Panc1 (cell line): ENCODE results near the gene ABO. TPM values are rescaled to one million over a fixed set of nuclear protein-coding genes. Genes with fewer than 3 reads are reported as not detected.

Source experiments
- ATAC-seq: fragments of 200-7000 bp; cut with Tn5 transposase; 2 replicates; pipeline ENCODE4 v1.9.1; 2020; ENCODE audit warnings: mild to moderate bottlenecking, moderate library complexity
- BruUV-seq: library from RNA; stranded (reverse); fragments of 400-500 nt; replicated peaks from 2 replicates; lab custom pipeline; 2021; lab: Mats Ljungman, UMichigan
- CTCF ChIA-PET: fragments of 300-600 bp; sonication (Branson Sonifier 250); formaldehyde crosslinking; loops from one replicate; lab custom pipeline; 2022; ENCODE audit warnings: antibody characterized with exemption; lab: Charles Lee
- POLR2A ChIA-PET: fragments of 300-600 bp; sonication (Branson Sonifier 250); formaldehyde crosslinking; loops from one replicate; lab custom pipeline; 2022; ENCODE audit warnings: antibody characterized with exemption; lab: Charles Lee
- DNase-seq: peaks from one replicate; pipeline ENCODE4 v3.0.0-alpha.2; 2010; ENCODE audit warnings: low read depth, low spot score
- H3K27ac ChIP-seq: 2 replicates; pipeline ENCODE4 v1.5.1; 2011; ENCODE audit warnings: mild to moderate bottlenecking, low read length, inconsistent platforms
- H3K27me3 ChIP-seq: fragments of 200-500 bp; sonication (Bioruptor generic); 2 replicates; pipeline ENCODE4 v1.6.0; 2014; ENCODE audit warnings: low read length, inconsistent platforms; ENCODE audit not compliant: control insufficient read depth, insufficient read depth
- H3K36me3 ChIP-seq: fragments of 200-500 bp; sonication (Bioruptor generic); 2 replicates; pipeline ENCODE4 v1.5.1; 2014; ENCODE audit warnings: inconsistent platforms, mild to moderate bottlenecking, low read length, moderate library complexity; ENCODE audit not compliant: control insufficient read depth, insufficient read depth
- H3K4me1 ChIP-seq: 2 replicates; pipeline ENCODE4 v1.5.1; 2011; ENCODE audit warnings: inconsistent platforms, mild to moderate bottlenecking, low read length, moderate library complexity; ENCODE audit not compliant: control insufficient read depth, insufficient read depth
- H3K4me3 ChIP-seq, 2 experiments: 2 replicates each; pipeline ENCODE4 v1.5.1; 2011 to 2012; ENCODE audit warnings: low read depth in 2 of 2, low read length in 2 of 2, mild to moderate bottlenecking in 2 of 2, inconsistent platforms in 1 of 2, moderate library complexity in 1 of 2
- H3K9me3 ChIP-seq: fragments of 200-500 bp; sonication (Bioruptor generic); 2 replicates; pipeline ENCODE4 v1.5.1; 2014; ENCODE audit warnings: low read depth, mild to moderate bottlenecking, inconsistent platforms, low read length, moderate library complexity; ENCODE audit not compliant: control insufficient read depth, insufficient read depth
- POLR2AphosphoS5 ChIP-seq: IDR thresholded peaks from 2 replicates; pipeline ENCODE4 v1.6.1; 2012; ENCODE audit warnings: mild to moderate bottlenecking, low read depth, low read length, moderate library complexity
- SIN3A ChIP-seq: IDR thresholded peaks from 2 replicates; pipeline ENCODE4 v1.6.1; 2012; ENCODE audit warnings: low read depth, mild to moderate bottlenecking, low read length, moderate library complexity, borderline replicate concordance; ENCODE audit not compliant: insufficient read depth
- TCF7L2 ChIP-seq: IDR thresholded peaks from 2 replicates; pipeline ENCODE4 v1.6.1; 2011; ENCODE audit warnings: mild to moderate bottlenecking, low read depth, low read length, inconsistent platforms
- in situ Hi-C: cut with HindIII; loops from 2 replicates; pipeline ENCODE4 v1.10.0; 2016; ENCODE audit warnings: low sequenced_read_pairs, low pct_unique_long_range_greater_than_20kb
- intact Hi-C: fragments of 100-400 bp; cut with micrococcal nuclease; formaldehyde crosslinking; loops from one replicate; pipeline ENCODE4 v1.10.0; 2022; ENCODE audit not compliant: unreplicated experiment
- total RNA-seq: library from RNA; stranded (reverse); gene quantifications from one replicate; pipeline ENCODE4 v1.2.1, GENCODE V29; 2021; ENCODE audit not compliant: unreplicated experiment
- TF ChIP-seq, protein P1 (sequence below), 2 experiments: IDR thresholded peaks; 2 replicates each; pipeline ENCODE4 v1.6.1; 2011 to 2012; ENCODE audit warnings: low read depth in 2 of 2, control low read depth in 1 of 2, low read length in 1 of 2, mild to moderate bottlenecking in 1 of 2, moderate library complexity in 1 of 2; ENCODE audit not compliant: insufficient read depth in 1 of 2
- TF ChIP-seq, protein P2 (sequence below): fragments of 450-650 bp; IDR thresholded peaks from 2 replicates; pipeline ENCODE4 v1.5.1; 2017; ENCODE audit warnings: mild to moderate bottlenecking

The ABO gene
- total RNA-seq, 1 experiment from 2014 or later: 0.10 TPM

DNA sequence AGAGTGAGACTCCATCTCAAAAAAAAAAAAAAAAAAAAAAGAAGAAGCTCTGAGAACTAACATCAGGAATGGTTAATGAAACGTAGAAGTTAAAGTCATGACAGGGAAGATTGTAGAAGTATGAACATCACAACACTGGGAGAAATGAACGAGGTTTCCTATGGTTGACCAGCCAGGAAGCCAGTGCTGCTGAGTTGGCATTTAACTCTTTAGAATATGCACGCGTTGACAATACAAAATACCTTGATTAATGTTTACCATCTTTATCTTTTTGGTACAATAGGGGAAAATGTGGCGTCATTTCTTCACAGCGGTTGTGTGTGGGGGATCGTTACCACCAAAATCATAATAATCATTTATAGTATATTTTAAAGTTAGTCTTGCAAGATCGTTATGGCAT lies 32.0 kb downstream of the ABO start:
- H3K27ac ChIP-seq: no peak overlapping the region
- H3K9me3 ChIP-seq: no peaks in the 10 kb centered on the region
- ChIA-PET POLR2A (interaction anchor here (0.7 kb wide), 1 partner anchor 91 kb away, joined by 5 read pairs; no protein-coding TSS in a partner anchor), CTCF (interaction anchor here (0.6 kb wide), 1 partner anchor 1115 kb away, joined by 8 read pairs; no protein-coding TSS in a partner anchor)
- TF ChIP-seq, protein P1, sequence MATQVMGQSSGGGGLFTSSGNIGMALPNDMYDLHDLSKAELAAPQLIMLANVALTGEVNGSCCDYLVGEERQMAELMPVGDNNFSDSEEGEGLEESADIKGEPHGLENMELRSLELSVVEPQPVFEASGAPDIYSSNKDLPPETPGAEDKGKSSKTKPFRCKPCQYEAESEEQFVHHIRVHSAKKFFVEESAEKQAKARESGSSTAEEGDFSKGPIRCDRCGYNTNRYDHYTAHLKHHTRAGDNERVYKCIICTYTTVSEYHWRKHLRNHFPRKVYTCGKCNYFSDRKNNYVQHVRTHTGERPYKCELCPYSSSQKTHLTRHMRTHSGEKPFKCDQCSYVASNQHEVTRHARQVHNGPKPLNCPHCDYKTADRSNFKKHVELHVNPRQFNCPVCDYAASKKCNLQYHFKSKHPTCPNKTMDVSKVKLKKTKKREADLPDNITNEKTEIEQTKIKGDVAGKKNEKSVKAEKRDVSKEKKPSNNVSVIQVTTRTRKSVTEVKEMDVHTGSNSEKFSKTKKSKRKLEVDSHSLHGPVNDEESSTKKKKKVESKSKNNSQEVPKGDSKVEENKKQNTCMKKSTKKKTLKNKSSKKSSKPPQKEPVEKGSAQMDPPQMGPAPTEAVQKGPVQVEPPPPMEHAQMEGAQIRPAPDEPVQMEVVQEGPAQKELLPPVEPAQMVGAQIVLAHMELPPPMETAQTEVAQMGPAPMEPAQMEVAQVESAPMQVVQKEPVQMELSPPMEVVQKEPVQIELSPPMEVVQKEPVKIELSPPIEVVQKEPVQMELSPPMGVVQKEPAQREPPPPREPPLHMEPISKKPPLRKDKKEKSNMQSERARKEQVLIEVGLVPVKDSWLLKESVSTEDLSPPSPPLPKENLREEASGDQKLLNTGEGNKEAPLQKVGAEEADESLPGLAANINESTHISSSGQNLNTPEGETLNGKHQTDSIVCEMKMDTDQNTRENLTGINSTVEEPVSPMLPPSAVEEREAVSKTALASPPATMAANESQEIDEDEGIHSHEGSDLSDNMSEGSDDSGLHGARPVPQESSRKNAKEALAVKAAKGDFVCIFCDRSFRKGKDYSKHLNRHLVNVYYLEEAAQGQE (IDR thresholded peaks at IDR 0.05; ENCODE audit: insufficient read depth in 1 of 2, low read depth in 2 of 2, low read length in 1 of 2): no peak
- no peak for TF ChIP-seq TCF7L2
- TF ChIP-seq POLR2AphosphoS5: no peak
- TF ChIP-seq, protein P2, sequence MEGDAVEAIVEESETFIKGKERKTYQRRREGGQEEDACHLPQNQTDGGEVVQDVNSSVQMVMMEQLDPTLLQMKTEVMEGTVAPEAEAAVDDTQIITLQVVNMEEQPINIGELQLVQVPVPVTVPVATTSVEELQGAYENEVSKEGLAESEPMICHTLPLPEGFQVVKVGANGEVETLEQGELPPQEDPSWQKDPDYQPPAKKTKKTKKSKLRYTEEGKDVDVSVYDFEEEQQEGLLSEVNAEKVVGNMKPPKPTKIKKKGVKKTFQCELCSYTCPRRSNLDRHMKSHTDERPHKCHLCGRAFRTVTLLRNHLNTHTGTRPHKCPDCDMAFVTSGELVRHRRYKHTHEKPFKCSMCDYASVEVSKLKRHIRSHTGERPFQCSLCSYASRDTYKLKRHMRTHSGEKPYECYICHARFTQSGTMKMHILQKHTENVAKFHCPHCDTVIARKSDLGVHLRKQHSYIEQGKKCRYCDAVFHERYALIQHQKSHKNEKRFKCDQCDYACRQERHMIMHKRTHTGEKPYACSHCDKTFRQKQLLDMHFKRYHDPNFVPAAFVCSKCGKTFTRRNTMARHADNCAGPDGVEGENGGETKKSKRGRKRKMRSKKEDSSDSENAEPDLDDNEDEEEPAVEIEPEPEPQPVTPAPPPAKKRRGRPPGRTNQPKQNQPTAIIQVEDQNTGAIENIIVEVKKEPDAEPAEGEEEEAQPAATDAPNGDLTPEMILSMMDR: no peak
- TF ChIP-seq SIN3A: no peak
- ATAC-seq (no peak), DNase-seq (no peak)
- BruUV-seq: no TSS peak
- no peak overlapping the region for H3K4me3 ChIP-seq
- no peaks in the 10 kb centered on the region for H3K4me1 ChIP-seq
- intact Hi-C loops (no loop called here), in situ Hi-C loops (no loop called here)
- no peaks in the 10 kb centered on the region for H3K36me3 ChIP-seq
- no peaks in the 10 kb centered on the region for H3K27me3 ChIP-seq

DNA sequence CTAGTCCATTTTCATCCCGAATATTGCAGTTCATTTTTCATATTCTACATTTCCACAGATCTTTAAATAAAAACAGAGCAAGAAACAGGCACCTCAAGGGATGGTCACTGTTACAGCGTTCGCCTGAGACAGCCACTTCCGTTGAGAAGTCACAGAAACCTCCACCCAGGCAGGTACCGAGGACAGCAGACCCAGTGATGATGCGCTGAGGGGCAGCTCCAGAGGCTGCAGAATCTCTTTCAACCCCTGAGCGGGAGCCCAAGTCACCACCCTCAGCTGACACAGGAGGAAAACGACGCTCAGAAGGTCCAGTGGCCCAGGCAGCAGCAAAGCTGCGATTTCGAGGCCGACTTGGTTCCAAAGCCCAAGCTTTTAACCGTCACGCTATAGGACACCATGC lies 32.8 kb downstream of the ABO start:
- DNase-seq (no peak), ATAC-seq (no peak)
- Histone ChIP-seq H3K4me3 (no peak overlapping the region), H3K27ac (no peak overlapping the region), H3K36me3 (no peaks in the 10 kb centered on the region), H3K4me1 (no peaks in the 10 kb centered on the region), H3K27me3 (no peaks in the 10 kb centered on the region), H3K9me3 (no peaks in the 10 kb centered on the region)
- intact Hi-C loops (no loop called here), in situ Hi-C loops (no loop called here)
- ChIA-PET CTCF (no interaction called here), POLR2A (no interaction called here)
- TF ChIP-seq, protein P2: no peak
- TF ChIP-seq TCF7L2 (no peak), POLR2AphosphoS5 (no peak), SIN3A (no peak)
- BruUV-seq: no TSS peak
